ENCODE results near the gene NR1I3.
A peak's percentile ranks its signal among the peaks of the same experiment; 100 is the strongest.

Gene NR1I3

GRCh38 chr1:161217831-161218230 lies 20.2 kb downstream of the NR1I3 start:
- no peak for DNase-seq

- peak; percentile 40 for DNase-seq
Observed at GRCh38 chr1:161216945-161217712, 20.9 kb downstream of the NR1I3 start.

DNA sequence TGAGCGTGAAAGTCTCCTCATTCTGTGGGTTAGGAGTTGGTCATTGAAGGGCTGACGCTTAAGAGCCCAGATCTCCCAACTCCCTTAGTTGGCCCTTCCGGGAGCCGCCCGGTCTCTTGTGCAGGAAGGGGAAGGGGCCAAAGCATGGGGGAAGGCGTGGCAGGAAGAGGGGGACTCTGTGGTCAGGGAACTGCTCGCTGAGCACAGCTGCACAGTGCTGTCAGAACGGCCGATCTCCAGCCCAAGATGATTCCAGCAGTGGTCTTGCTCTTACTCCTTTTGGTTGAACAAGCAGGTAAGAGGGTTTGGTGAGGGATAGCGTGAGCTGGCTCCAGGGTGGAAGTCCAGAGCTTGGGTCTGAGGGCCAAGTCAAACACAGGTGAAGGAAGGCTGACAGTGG lies 22.9 kb downstream of the NR1I3 start, which contains the start of gene FCER1G:
Gene FCER1G (plus strand): TSS at position 220 of the 400 bp plus-strand sequence. CDS start 27 bp downstream, at position 247.
- DNase-seq: no peak

DNA sequence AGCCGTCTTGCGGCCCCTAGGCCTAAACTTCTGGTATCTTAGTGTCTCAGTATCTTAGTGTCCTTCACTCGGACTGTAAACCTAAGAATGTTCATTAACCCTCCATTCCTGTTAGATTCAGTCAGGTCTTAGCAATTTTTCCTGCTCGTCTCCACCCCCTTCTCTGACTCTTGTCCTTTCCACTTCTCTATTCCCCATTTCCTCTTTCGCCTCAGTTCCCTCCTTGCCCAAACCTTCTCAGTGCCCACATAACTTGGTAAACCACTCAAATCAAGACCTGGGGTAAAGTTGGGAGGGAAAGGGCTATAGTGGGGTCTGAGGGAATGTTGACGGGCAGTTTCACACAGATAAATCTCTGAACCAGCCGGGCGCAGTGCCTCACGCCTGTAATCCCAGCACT lies 23.6 kb downstream of the NR1I3 start:
- DNase-seq: no peak

GRCh38 chr1:161209790-161210409 lies 28.1 kb downstream of the NR1I3 start:
- peak; percentile 90 for DNase-seq

GRCh38 chr1:161207173-161207572 lies 30.8 kb downstream of the NR1I3 start:
- DNase-seq: no peak

- no peak for DNase-seq
Observed at GRCh38 chr1:161206411-161207140, 31.4 kb downstream of the NR1I3 start.

DNA sequence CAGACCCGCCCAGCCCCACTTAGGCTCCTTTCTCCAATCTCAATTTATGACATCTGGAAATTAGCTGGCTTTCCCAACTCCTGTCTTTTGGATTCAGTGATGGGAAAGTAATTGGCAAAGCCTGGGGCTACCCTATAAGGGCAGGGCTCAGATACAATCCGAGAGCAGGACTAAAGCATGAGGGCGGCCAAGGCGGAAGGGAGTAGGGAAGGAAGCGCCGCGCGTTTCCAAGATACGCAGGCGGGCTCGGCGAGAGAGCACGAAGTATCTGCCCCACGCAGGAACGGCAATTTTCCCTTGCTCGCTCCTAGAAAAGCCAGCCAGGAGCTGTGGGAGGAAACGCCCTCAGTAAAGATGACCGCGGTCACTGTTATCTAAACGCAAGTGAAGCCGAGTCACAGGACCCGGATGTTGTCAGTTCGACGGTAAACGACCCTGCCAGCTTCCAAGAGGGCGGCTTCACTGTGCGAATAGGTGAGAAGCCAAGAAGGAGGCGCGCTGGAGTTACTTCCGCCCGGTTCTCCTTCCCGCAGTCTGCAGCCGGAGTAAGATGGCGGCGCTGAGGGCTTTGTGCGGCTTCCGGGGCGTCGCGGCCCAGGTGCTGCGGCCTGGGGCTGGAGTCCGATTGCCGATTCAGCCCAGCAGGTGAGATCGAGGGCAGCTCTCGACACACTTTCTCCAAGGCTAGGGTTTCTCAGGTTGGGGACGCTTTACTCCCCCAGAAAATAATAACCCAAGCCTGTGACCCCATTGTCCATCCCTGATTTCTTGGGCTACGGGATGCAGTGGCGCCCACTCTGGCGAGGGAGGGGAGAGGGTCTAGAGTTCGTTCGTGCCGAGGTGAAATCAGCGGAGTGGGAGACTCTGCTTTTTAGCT lies 35.9 kb downstream of the NR1I3 start, which contains the start of gene NDUFS2:
Gene NDUFS2 (plus strand): TSS at position 532 of the 877 bp plus-strand sequence. CDS start 19 bp downstream, at position 551.
- peak; percentile 99 for DNase-seq

DNA sequence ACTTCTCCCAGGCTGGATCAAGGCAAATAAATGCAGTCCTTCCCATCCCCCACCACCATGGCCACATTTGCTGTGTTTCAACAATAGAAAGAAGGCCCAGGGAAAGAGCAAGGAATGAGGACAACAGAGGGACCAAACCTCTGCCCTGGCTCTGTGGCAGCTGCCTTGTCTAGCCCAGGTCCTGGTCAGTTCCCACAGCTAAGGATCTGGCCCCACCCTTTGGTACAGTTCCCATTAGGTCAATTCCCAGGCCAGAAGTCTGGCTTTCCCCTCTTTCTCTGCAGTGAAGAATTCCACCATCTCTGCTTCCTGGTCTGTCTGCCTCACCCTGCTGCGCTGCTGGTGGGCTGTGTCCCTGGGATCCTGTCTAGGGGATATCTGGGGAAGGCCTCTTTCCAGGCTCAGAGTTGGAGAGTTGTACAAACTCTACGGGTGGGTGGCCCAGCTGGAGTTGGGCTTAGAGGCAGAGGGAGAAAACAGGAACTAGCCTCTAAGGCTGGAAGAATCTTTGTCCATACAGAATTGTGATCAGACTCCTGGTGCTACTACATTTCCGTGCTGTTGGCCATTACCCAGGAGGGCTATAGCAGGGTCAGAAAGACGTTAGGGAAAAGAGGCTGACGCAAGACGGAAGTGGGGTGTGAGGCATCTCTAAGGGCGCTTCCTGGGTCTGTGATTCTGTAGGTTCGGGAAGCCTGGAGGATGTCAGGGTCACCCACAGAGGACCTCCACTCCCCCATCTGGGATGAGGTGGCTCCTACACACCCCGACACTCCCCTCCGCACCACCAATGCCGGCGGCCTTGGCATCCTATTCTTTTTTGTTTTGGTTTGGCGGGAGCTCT lies 36.8 kb downstream of the NR1I3 start:
- DNase-seq: no peak

GRCh38 chr1:161200421-161200991 lies 37.5 kb downstream of the NR1I3 start:
- no peak for DNase-seq

GRCh38 chr1:161199506-161200139 lies 38.4 kb downstream of the NR1I3 start:
- no peak for DNase-seq

GRCh38 chr1:161198897-161199431 lies 39.0 kb downstream of the NR1I3 start, which contains the start of gene ADAMTS4:
TSS of gene ADAMTS4 (minus strand) at chr1:161199054. CDS start at chr1:161198627, 427 bp downstream.
- no peak for DNase-seq

DNA sequence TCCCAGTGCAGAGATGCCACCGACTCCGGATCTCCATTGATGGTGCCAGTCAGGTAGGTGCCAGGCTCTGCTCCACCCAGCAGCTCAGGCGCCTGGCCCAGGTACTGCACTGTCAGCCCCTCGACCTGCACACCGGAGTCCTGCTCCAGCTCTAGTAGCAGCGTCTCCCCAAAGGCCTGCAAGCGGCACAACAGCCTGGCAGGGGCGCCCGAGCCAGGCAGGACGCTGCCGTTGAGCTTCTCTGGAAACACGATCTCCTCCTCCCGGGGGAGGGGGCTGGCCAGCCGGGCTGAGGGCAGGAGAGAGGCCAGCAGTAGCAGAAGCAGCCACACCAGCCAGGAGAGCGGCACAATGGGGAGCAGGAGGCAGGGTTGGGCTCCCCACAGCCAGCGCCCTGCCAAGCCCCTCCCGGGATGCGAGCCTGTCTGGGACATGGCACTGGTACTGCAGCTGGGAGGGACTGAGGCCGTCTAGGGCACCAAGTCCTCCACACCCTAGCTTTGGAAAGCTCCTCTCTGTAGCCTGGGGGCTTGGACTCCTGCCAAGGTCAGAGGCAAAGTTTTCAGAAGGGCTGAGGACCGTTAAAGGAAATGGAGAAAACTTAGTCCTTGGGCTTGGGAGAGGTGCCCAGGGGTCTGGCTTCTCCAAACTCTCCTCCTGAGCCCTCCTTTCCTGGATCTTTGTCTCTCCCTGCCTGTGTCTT lies 39.7 kb downstream of the NR1I3 start:
- DNase-seq: peak; percentile 78

GRCh38 chr1:161197560-161198193 lies 40.3 kb downstream of the NR1I3 start:
- DNase-seq: no peak

DNA sequence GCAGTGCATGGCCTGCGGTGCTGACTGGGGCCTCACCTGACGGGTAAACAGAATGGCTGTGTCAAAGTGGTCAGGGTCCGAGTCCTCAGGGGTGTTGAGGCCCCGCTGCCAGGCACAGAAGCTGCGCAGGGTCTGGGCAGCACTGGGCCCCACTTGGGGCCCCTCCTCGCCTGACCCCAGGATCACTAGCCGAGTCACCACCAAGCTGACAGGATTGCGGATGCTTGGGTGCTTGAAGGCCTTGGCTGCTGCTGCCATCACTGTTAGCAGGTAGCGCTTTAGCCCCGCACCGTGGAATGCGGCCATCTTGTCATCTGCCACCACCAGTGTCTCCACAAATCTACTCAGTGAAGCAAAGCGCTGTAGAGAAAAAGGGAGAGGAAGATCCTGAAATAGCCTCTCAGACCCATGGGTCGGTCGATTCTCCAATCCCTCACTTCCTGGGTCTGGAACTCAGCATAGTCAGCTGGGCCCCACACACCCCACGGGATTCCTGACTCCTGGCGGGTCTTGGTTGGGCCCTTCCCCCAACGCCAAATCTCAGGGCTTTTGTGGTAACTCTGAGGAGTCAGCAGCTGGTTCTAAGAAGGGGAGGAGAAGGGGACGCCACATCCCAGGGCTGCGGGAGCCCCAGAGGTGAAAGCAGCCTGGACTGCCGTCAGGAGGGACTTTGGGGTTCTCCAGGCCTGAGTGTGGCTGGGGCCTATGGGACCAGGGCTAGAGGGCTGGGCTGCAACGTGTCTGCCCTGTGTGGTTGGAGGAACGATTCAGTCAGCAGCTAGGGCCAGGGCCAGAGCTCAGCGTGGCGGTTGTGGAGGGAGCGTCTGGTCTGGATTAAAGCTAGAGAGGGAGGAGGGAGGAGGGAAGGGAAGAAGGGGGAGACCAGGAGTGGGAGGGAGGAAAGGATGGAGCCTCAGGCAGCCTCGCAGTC lies 41.2 kb downstream of the NR1I3 start:
- DNase-seq: no peak

- DNase-seq: no peak
Observed at GRCh38 chr1:161196111-161196510, 41.9 kb downstream of the NR1I3 start.

DNA sequence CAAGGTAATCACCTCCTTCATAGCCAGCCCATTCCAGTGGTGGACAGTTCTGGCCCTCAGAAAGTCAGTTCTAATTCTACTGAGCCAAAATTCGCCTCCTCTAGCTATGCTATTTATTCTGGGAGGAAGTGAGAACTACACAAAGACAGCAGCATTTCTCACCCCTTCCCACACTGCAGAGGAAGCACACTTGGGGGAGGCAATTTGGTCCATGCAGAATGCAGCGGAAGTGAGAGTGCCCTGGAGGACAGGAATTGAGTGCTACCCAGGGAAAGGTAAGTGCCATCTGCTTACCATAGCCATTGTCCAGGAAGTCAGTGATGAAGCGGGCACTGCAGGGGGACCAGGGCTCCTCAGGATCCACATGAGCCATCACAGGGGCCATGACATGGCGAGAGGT lies 42.8 kb downstream of the NR1I3 start:
- DNase-seq: no peak

All from RPMI8226 (cell line).